CD4-positive, alpha-beta T cell treated with Interleukin-15 for 1 hour (primary cell): ENCODE results near the gene CLRN2.
"Not testable (repeated sequence)": the region's sequence is repeated elsewhere in the genome, so short reads cannot be mapped to it uniquely, and the experiment has no call there.

Experiments
- DNase-seq: peaks from one replicate; pipeline ENCODE4 v3.0.0-alpha.2; 2020

The CLRN2 gene

GRCh38 chr4:17510582-17510981, 4.4 kb upstream of the CLRN2 start:
- DNase-seq: no peak

GRCh38 chr4:17511051-17511450, 3.9 kb upstream of the CLRN2 start:
- no peak for DNase-seq

- no peak for DNase-seq
Measured at GRCh38 chr4:17511509-17511949, 3.4 kb upstream of the CLRN2 start.

GRCh38 chr4:17511950-17512795, 2.8 kb upstream of the CLRN2 start, which contains the start of gene QDPR:
TSS of gene QDPR (minus strand) at chr4:17512090. CDS start at chr4:17512054, 36 bp downstream.
- peak; percentile 67 for DNase-seq

GRCh38 chr4:17512973-17513665, 1.8 kb upstream of the CLRN2 start:
- DNase-seq: no peak

- no peak for DNase-seq
Measured at GRCh38 chr4:17515445-17516407, 761 bp downstream of the CLRN2 start.

- DNase-seq: no peak
Measured at GRCh38 chr4:17516980-17517379, 2.0 kb downstream of the CLRN2 start.

- DNase-seq: no peak
Measured at GRCh38 chr4:17517664-17518063, 2.7 kb downstream of the CLRN2 start.

- no peak for DNase-seq
Measured at GRCh38 chr4:17521595-17521994, 6.6 kb downstream of the CLRN2 start.

- no peak for DNase-seq
Measured at GRCh38 chr4:17523662-17524061, 8.7 kb downstream of the CLRN2 start.

- no peak for DNase-seq
Measured at GRCh38 chr4:17526695-17527477, 11.9 kb downstream of the CLRN2 start.

- no peak for DNase-seq
Measured at GRCh38 chr4:17528551-17529165, 13.7 kb downstream of the CLRN2 start.

- DNase-seq: no peak
Measured at GRCh38 chr4:17531538-17532285, 16.7 kb downstream of the CLRN2 start.

GRCh38 chr4:17534705-17535104, 19.7 kb downstream of the CLRN2 start:
- no peak for DNase-seq

- DNase-seq: no peak
Measured at GRCh38 chr4:17535242-17535641, 20.3 kb downstream of the CLRN2 start.

- no peak for DNase-seq
Measured at GRCh38 chr4:17535906-17536305, 20.9 kb downstream of the CLRN2 start.

- not testable (repeated sequence) for DNase-seq
Measured at GRCh38 chr4:17537060-17537459, 22.1 kb downstream of the CLRN2 start.

- DNase-seq: no peak
Measured at GRCh38 chr4:17544205-17544604, 29.2 kb downstream of the CLRN2 start.

- no peak for DNase-seq
Measured at GRCh38 chr4:17544831-17545234, 29.9 kb downstream of the CLRN2 start.

GRCh38 chr4:17545374-17546140, 30.6 kb downstream of the CLRN2 start:
- no peak for DNase-seq
